Left forelimb (tissue), 1 donor: ENCODE results near the gene FHL2.
A peak's percentile ranks its signal among the peaks of the same experiment; 100 is the strongest.

ENCODE experiments used
- DNase-seq: peaks from one replicate; pipeline ENCODE4 v3.0.0-alpha.2; 2018; ENCODE audit warnings: low spot score

The FHL2 gene

GRCh38 chr2:105378276-105378840, 20.5 kb downstream of the FHL2 start:
- no peak for DNase-seq

GRCh38 chr2:105377871-105378270, 21.0 kb downstream of the FHL2 start:
- DNase-seq, result no peak

GRCh38 chr2:105376789-105377240, 22.0 kb downstream of the FHL2 start:
- no peak for DNase-seq

- no peak for DNase-seq
Measured at GRCh38 chr2:105376010-105376409, 22.8 kb downstream of the FHL2 start.

GRCh38 chr2:105375001-105375561, 23.8 kb downstream of the FHL2 start:
- no peak for DNase-seq

- DNase-seq, result no peak
Measured at GRCh38 chr2:105373895-105374401, 24.9 kb downstream of the FHL2 start.

DNA sequence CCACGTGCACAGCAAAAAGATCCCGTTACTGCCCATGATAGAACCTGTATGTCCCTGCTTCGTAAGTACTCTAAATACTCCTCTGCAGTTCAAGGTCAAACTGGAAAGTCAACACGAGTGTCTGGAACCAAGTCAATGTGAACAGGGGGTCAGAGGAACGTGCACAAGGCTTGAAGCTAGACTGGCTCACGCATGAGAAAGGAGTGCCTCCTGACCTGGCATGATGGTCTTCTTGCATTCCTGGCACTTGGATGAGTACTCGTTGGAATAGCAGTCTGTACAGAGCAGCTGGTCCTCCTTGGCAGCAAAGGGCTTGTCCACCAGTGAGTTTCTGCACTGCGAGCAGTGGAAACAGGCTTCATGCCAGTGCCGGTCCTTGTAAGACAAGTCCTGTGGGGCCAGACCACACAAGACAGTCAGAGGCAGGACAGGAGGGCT, 25.5 kb downstream of the FHL2 start:
- no peak for DNase-seq

GRCh38 chr2:105371810-105372209, 27.0 kb downstream of the FHL2 start:
- DNase-seq, result no peak

DNA sequence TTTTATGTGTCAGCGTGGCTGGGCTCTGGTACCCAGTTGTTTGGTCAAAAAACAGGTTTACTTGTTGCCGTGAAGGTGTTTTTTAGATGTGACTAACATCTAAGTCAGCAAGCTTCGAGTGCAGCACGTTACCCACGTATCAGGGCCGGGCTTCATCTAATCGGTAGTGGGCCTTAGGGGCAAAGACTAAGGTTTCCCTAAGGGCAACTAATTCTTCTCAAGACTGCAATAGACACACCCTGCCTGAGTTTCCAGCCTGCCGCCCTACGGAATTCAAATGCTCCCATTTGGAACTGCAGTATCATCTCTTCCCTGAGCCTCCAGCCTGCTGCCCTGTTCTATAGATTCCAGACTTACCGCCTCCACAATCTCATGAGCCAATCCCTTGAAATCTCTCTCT, 27.7 kb downstream of the FHL2 start:
- no peak for DNase-seq

DNA sequence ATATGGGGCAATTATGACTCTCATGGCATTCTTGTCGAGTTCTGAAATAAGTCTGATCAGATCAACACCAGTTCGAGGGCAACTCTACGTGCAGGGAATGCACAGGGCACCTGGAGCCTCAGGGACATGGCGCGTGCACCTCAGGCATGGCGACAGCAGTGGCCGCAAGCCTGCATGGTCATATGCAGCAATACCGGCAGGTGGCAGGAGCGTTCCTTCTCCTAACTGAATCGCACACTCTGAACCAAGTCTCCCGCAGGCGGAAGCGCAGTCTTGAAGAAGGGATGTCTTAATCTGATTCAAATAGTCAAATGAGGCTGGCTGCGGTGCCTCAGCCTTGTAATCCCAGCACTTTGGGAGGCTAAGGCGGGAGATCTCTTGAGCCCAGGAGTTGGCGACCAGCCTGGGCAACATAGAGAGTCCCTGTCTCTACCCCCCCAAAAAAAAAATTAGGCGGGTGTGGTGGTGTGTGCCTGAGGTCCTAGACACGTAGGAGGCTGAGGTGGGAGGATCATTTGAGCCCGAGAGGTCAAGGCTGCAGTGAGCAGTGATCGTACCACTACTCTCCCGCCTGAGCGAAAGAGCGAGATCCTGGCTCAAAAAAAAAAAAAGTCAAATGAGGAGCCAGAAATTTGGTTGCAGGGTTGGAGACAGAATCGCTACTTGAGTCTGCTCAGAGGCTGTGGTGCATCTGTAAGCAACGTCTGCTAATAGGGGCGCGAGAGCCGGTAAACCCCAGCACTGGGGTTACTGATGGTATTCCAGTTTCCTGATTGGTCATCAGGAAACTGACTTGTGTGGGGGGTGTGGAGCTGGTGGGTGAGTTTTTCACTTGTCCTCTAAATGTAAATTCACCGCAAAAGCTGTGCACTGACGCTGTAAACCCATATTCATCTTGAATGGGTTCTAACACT, 28.8 kb downstream of the FHL2 start:
- peak; percentile 87 for DNase-seq

DNA sequence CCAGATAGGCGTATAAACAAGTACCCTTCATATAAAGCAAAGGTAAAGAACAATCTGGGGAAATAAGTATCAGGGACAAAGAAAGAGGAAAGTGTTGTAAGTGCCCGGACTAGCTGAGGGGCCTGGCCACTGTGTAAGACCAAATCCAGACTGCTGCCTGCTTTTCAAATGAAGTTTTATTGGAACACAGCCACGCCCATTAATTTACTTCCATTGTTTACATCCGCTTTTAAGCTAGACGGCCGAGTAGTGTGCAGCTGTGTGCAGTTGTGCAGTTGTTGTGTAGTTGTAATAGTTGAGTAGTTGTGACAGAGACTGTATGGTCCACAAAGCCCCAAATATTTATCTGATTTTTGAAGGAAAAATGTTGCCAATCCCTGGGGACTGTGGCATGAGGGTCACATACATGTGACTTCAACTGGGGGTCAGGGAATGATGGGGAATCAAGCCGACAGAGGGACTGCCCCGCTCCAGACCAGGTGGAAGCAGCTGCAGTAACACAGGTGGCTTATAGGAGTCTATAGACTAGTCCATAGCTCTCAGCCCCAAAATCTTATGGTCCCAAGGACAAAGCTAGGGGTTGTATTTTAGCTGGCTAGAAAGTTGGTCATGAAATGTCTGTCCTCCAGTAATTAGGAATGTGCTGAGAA, 30.0 kb downstream of the FHL2 start:
- DNase-seq, result no peak

GRCh38 chr2:105365206-105365605, 33.6 kb downstream of the FHL2 start:
- no peak for DNase-seq

DNA sequence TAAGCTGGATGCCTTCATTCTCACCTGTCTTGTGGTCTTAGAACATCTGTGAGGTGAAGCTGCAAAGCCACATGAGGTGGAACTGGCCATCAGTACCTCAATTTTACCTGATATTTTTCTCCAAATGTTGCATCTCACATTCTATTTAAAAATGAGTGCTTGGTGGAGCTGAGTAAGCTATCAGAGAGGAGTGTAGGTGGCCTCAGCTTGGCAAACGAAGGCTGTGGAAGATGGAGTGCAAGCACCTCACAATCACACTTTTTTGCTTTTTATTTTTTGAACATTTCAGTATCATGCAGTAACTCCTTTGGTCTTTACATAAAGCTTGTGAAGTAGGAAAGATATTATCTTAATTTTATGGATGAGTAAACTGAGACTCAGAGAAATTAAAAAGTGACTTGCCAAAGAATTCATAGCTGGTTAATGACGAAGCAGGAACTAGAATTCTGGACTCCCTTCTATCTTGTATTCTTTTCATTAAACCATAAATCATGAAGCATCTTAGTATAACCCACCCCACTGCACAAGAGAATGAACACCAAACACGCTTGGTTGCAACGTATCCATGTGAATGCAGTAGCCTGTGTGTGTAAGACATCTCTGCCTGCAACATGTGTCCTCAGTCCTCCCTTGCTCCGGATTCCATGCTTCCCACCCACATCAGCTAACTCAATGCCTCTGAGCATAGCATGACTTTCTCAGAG, 34.3 kb downstream of the FHL2 start:
- DNase-seq, result no peak

GRCh38 chr2:105362862-105363591, 35.8 kb downstream of the FHL2 start:
- no peak for DNase-seq

- no peak for DNase-seq
Measured at GRCh38 chr2:105361102-105361889, 37.6 kb downstream of the FHL2 start.

DNA sequence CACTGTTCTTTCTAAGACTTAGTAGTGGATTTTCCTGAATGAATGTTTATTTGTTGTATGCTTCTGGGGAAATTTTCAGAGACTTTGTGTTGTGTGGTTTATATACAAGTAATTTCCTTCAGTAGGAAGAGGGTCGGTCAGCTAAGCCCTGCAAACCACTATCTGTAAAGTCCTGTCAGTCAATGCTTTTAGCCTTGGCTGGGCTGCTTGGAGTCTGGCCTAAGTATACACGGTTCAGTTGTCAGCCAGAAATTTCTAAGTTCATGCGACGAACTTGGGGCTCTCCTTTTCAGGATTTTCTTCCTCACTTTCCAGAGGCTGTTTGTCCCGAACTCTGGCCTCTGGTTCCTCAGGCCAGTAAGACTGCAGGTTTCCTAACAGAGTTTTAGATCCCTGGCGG, 40.3 kb downstream of the FHL2 start:
- DNase-seq, result no peak

GRCh38 chr2:105357122-105357521, 41.7 kb downstream of the FHL2 start:
- no peak for DNase-seq

GRCh38 chr2:105344704-105345345, 54.0 kb downstream of the FHL2 start:
- no peak for DNase-seq

DNA sequence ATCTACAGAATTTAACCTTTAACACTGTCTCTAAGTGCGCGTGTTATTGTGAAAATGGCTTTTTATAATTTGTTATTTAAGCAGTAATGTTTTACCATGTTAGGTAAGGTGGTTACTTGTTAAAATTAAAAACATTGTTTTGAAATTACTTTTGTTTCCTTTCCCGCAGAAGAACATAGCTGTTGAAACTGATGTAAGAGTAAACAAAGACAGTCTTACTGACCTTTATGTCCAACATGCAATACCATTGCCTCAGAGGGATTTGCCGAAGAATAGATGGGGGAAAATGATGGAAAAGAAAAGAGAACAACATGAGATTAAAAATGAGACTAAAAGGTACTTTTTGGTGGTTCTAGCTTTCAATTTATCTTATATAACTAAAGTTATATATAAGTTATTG, 59.4 kb downstream of the FHL2 start:
- no peak for DNase-seq

DNA sequence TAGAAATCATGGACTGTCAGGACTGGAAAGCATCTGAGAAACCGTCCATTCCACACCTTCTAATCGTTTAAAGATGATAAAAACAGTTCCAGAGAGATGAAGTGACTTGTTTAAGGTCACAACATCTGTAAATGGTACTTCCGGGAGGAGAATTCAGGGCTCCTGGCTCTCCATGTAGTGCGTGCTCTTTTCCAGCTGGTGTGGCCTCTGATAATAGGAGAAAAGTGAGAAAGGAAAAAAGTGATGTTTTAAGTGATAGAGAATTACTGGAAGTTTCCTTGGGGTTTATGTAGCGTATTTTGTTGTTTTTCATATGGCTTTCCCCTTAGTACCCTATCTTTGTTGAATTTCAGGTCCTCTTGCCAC, 60.8 kb downstream of the FHL2 start:
- no peak for DNase-seq
